OCI-LY7 (cell line): ENCODE measurements around the gene SPRR1B. TPM values are rescaled to one million over a fixed set of nuclear protein-coding genes. Genes with fewer than 3 reads are reported as not detected.
A peak's percentile ranks its signal among the peaks of the same experiment; 100 is the strongest.

Experiments used
- BruUV-seq: library from RNA; stranded (reverse); fragments of 400-500 nt; replicated peaks from 2 replicates; lab custom pipeline; 2021; lab: Mats Ljungman, UMichigan
- CTCF ChIA-PET: fragments of 300-600 bp; sonication (Branson Sonifier 250); formaldehyde crosslinking; loops from one replicate; lab custom pipeline; 2022; ENCODE audit warnings: antibody characterized with exemption; ENCODE audit not compliant: unreplicated experiment; lab: Charles Lee
- POLR2A ChIA-PET: fragments of 300-600 bp; sonication (Branson Sonifier 250); formaldehyde crosslinking; loops from one replicate; lab custom pipeline; 2022; ENCODE audit warnings: antibody characterized with exemption; lab: Charles Lee
- DNase-seq: peaks from one replicate; pipeline ENCODE4 v3.0.0-alpha.2; 2015; ENCODE audit warnings: low spot score
- H2AFZ ChIP-seq: fragments of 200-600 bp; sonication (generic), shearing (Covaris generic); 2 replicates; pipeline ENCODE4 v1.6.1; 2014; ENCODE audit warnings: mild to moderate bottlenecking, antibody characterized with exemption, low read length, moderate library complexity
- H3K27ac ChIP-seq: fragments of 200-600 bp; sonication (generic); 2 replicates; pipeline ENCODE4 v1.5.1; 2014; ENCODE audit warnings: mixed run types, low read depth, mild to moderate bottlenecking, moderate library complexity, low read length, inconsistent platforms; ENCODE audit not compliant: poor library complexity, severe bottlenecking
- H3K36me3 ChIP-seq: fragments of 200-600 bp; sonication (generic); 2 replicates; pipeline ENCODE4 v1.6.1; 2014; ENCODE audit warnings: mild to moderate bottlenecking, antibody characterized with exemption, low read length, moderate library complexity, mixed read lengths; ENCODE audit not compliant: insufficient read depth
- H3K4me1 ChIP-seq: fragments of 200-600 bp; sonication (generic); 2 replicates; pipeline ENCODE4 v1.5.1; 2014; ENCODE audit warnings: mild to moderate bottlenecking, low read length; ENCODE audit not compliant: insufficient read depth, poor library complexity, severe bottlenecking
- H3K4me2 ChIP-seq: fragments of 200-600 bp; sonication (generic); 2 replicates; pipeline ENCODE4 v1.6.1; 2014; ENCODE audit warnings: mild to moderate bottlenecking, low read length
- H3K4me3 ChIP-seq: fragments of 200-600 bp; sonication (generic); 2 replicates; pipeline ENCODE4 v1.5.1; 2014; ENCODE audit warnings: mild to moderate bottlenecking, low read depth, low read length; ENCODE audit not compliant: poor library complexity, severe bottlenecking
- H3K79me2 ChIP-seq: fragments of 200-600 bp; sonication (generic); 2 replicates; pipeline ENCODE4 v1.6.1; 2016; ENCODE audit warnings: low read depth, mild to moderate bottlenecking, low read length, moderate library complexity, mixed read lengths; ENCODE audit not compliant: insufficient read depth
- H3K9me2 ChIP-seq: fragments of 200-600 bp; sonication (generic); 2 replicates; pipeline ENCODE4 v1.6.1; 2016; ENCODE audit warnings: mild to moderate bottlenecking, low read length, mixed read lengths; ENCODE audit not compliant: insufficient read depth
- H3K9me3 ChIP-seq: fragments of 200-600 bp; sonication (generic); 2 replicates; pipeline ENCODE4 v1.6.1; 2014; ENCODE audit warnings: mild to moderate bottlenecking, mixed run types, low read length, mixed read lengths
- H4K20me1 ChIP-seq: fragments of 200-600 bp; sonication (generic); 2 replicates; pipeline ENCODE4 v1.6.1; 2014; ENCODE audit warnings: mild to moderate bottlenecking, antibody characterized with exemption, low read length, moderate library complexity, mixed read lengths; ENCODE audit not compliant: insufficient read depth
- EZH2phosphoT487 ChIP-seq: fragments of 200-600 bp; sonication (generic); IDR thresholded peaks from 2 replicates; pipeline ENCODE4 v1.6.1; 2018; ENCODE audit warnings: low read depth, borderline replicate concordance, mild to moderate bottlenecking, mixed run types, antibody characterized with exemption, low read length, moderate library complexity, mixed read lengths
- intact Hi-C: fragments of 100-400 bp; cut with micrococcal nuclease; formaldehyde crosslinking; loops from one replicate; pipeline ENCODE4 v1.10.0; 2022; ENCODE audit not compliant: unreplicated experiment
- total RNA-seq, 2 experiments: library from RNA; depleted of rRNA in 1 of 2; stranded (reverse); fragments of >200 nt in 1 of 2; shearing (Covaris generic) in 1 of 2; gene quantifications; 2 replicates each; pipeline ENCODE4 v1.2.3, GENCODE V29; 2014 to 2022
- TF ChIP-seq, protein P1 (sequence below): fragments of 200-600 bp; sonication (generic); conservative IDR thresholded peaks from 2 replicates; pipeline ENCODE4 v1.5.1; 2014; ENCODE audit warnings: mild to moderate bottlenecking, antibody characterized with exemption, low read length, moderate library complexity, mixed read lengths

SPRR1B gene
- total RNA-seq, 2 experiments from 2014 or later, result not detected

DNA sequence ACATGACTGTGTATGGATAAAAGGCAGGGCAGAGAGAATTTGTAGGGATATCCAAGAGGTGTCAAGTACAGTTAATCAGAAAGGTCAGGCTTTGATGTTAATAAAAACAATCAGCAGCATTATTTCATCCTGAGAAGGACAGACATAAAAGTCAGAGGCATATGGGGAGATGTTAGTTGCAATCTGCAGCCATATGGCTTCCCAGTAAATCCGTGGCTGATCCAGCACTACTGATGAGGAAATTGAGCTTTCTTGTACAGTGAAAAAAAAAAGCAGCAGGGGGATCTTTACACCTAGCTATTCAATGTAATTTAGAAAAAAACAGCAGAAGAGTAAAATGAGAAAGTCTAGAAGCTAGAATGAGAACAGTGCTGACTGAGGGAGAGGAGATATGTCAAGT, 2.2 kb upstream of the SPRR1B start:
- Histone ChIP-seq H3K9me3 (no peaks in the 10 kb centered on the region), H3K4me2 (no peak overlapping the region), H2AFZ (no peak overlapping the region), H3K27ac (no peak overlapping the region), H3K79me2 (no peaks in the 10 kb centered on the region), H4K20me1 (no peaks in the 10 kb centered on the region), H3K9me2 (no peaks in the 10 kb centered on the region), H3K36me3 (no peaks in the 10 kb centered on the region), H3K4me3 (no peak overlapping the region), H3K4me1 (no peaks in the 10 kb centered on the region)
- POLR2A ChIA-PET, result no interaction called here
- DNase-seq, result no peak
- intact Hi-C loops, result no loop called here
- TF ChIP-seq EZH2phosphoT487, result no peak
- TF ChIP-seq, protein P1, sequence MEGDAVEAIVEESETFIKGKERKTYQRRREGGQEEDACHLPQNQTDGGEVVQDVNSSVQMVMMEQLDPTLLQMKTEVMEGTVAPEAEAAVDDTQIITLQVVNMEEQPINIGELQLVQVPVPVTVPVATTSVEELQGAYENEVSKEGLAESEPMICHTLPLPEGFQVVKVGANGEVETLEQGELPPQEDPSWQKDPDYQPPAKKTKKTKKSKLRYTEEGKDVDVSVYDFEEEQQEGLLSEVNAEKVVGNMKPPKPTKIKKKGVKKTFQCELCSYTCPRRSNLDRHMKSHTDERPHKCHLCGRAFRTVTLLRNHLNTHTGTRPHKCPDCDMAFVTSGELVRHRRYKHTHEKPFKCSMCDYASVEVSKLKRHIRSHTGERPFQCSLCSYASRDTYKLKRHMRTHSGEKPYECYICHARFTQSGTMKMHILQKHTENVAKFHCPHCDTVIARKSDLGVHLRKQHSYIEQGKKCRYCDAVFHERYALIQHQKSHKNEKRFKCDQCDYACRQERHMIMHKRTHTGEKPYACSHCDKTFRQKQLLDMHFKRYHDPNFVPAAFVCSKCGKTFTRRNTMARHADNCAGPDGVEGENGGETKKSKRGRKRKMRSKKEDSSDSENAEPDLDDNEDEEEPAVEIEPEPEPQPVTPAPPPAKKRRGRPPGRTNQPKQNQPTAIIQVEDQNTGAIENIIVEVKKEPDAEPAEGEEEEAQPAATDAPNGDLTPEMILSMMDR, result no peak
- BruUV-seq, result no TSS peak
- CTCF ChIA-PET, result no interaction called here

DNA sequence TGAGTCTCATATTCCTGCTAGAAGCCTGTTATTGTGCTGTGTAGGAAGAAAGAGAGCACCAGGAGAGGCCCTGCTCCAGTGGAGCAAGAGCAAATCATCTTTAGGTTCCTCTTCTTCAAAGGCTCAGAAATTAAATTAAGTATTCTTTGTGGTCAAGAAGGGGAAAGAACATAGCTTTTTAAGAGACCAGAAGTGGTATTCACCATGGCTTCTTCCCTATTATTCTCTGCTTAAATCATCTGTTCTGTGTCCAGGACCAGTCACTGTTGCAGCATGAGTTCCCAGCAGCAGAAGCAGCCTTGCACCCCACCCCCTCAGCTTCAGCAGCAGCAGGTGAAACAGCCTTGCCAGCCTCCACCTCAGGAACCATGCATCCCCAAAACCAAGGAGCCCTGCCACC, 1.1 kb downstream of the SPRR1B start:
- no peak overlapping the region for H3K4me2 ChIP-seq
- TF ChIP-seq EZH2phosphoT487, result no peak
- TF ChIP-seq, protein P1, result no peak
- H3K9me3 ChIP-seq, result no peaks in the 10 kb centered on the region
- no peaks in the 10 kb centered on the region for H3K79me2 ChIP-seq
- no peak overlapping the region for H3K27ac ChIP-seq
- H3K9me2 ChIP-seq, result no peaks in the 10 kb centered on the region
- POLR2A ChIA-PET, result no interaction called here
- no TSS peak for BruUV-seq
- H3K36me3 ChIP-seq, result no peaks in the 10 kb centered on the region
- H3K4me3 ChIP-seq, result no peak overlapping the region
- CTCF ChIA-PET, result no interaction called here
- H3K4me1 ChIP-seq, result no peaks in the 10 kb centered on the region
- DNase-seq, result no peak
- intact Hi-C loops, result no loop called here
- no peak overlapping the region for H2AFZ ChIP-seq
- H4K20me1 ChIP-seq, result no peaks in the 10 kb centered on the region

DNA sequence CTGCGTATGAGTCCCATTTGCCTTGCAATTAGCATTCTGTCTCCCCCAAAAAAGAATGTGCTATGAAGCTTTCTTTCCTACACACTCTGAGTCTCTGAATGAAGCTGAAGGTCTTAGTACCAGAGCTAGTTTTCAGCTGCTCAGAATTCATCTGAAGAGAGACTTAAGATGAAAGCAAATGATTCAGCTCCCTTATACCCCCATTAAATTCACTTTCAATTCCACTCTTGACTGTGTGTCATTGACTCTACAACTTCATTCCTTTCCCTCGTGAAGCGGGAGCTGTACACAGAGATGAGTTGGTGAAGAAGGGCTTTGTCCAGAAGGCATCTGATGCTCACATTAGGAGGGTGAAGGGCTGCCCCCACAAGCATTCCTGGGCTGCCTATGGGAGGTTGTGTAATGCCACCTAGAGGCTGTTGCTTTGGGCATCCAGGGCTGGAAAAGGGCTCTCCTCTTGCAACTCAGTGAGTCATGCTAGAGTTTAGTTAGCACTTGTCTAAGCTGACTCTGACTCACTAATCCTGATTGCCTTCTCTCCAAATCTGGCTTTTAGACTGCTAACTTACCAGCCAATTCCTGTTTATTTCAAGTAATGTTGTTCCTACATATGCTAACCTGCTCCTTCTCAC, 1.8 kb downstream of the SPRR1B start:
- no TSS peak for BruUV-seq
- Histone ChIP-seq H3K4me1 (no peaks in the 10 kb centered on the region), H3K4me2 (no peak overlapping the region), H3K4me3 (no peak overlapping the region), H3K27ac (no peak overlapping the region), H3K9me2 (no peaks in the 10 kb centered on the region), H2AFZ (no peak overlapping the region), H3K36me3 (no peaks in the 10 kb centered on the region), H4K20me1 (no peaks in the 10 kb centered on the region), H3K79me2 (no peaks in the 10 kb centered on the region), H3K9me3 (no peaks in the 10 kb centered on the region)
- no peak for TF ChIP-seq EZH2phosphoT487
- TF ChIP-seq, protein P1, result peak; percentile 68
- ChIA-PET CTCF (no interaction called here), POLR2A (no interaction called here)
- intact Hi-C loops, result no loop called here
- peak; percentile 5 for DNase-seq
